GM06990 (cell line): Measurements from ENCODE around the gene FOXJ2.

Source experiments
- DNase-seq: peaks from one replicate; pipeline ENCODE4 v3.0.0-alpha.2; 2011; ENCODE audit not compliant: insufficient read length; ENCODE audit errors: extremely low read depth
- H3K27me3 ChIP-seq: replicated peaks from 2 replicates; pipeline ENCODE4 v1.6.0; 2011; ENCODE audit warnings: low read length; ENCODE audit not compliant: control insufficient read depth, insufficient read depth
- H3K36me3 ChIP-seq: 2 replicates; pipeline ENCODE4 v1.5.1; 2011; ENCODE audit warnings: low read length; ENCODE audit not compliant: control insufficient read depth, insufficient read depth
- H3K4me3 ChIP-seq: replicated peaks from 2 replicates; pipeline ENCODE4 v1.5.1; 2011; ENCODE audit warnings: low read depth, mild to moderate bottlenecking, control low read depth, low read length
- TF ChIP-seq, protein P1 (sequence below): IDR thresholded peaks from 2 replicates; pipeline ENCODE4 v1.5.1; 2011; ENCODE audit warnings: low read length, control low read depth, mild to moderate bottlenecking, inconsistent platforms; ENCODE audit not compliant: insufficient read depth, poor library complexity, severe bottlenecking

The FOXJ2 gene

GRCh38 chr12:8052679-8053078 lies 20.2 kb downstream of the FOXJ2 start:
- Histone ChIP-seq H3K36me3 (peaks cover 4% of the 10 kb centered on the region), H3K4me3 (no peak overlapping the region), H3K27me3 (no peaks in the 10 kb centered on the region)
- no peak for DNase-seq
- TF ChIP-seq, protein P1, sequence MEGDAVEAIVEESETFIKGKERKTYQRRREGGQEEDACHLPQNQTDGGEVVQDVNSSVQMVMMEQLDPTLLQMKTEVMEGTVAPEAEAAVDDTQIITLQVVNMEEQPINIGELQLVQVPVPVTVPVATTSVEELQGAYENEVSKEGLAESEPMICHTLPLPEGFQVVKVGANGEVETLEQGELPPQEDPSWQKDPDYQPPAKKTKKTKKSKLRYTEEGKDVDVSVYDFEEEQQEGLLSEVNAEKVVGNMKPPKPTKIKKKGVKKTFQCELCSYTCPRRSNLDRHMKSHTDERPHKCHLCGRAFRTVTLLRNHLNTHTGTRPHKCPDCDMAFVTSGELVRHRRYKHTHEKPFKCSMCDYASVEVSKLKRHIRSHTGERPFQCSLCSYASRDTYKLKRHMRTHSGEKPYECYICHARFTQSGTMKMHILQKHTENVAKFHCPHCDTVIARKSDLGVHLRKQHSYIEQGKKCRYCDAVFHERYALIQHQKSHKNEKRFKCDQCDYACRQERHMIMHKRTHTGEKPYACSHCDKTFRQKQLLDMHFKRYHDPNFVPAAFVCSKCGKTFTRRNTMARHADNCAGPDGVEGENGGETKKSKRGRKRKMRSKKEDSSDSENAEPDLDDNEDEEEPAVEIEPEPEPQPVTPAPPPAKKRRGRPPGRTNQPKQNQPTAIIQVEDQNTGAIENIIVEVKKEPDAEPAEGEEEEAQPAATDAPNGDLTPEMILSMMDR, result no peak

GRCh38 chr12:8054816-8055215 lies 22.3 kb downstream of the FOXJ2 start:
- no peak for DNase-seq
- Histone ChIP-seq H3K36me3 (peaks cover 2% of the 10 kb centered on the region), H3K4me3 (no peak overlapping the region), H3K27me3 (no peaks in the 10 kb centered on the region)
- TF ChIP-seq, protein P1, result no peak

GRCh38 chr12:8057306-8057705 lies 24.8 kb downstream of the FOXJ2 start:
- no peak for DNase-seq
- Histone ChIP-seq H3K36me3 (no peaks in the 10 kb centered on the region; the same call in 1 of the 2 replicates), H3K27me3 (no peaks in the 10 kb centered on the region), H3K4me3 (no peak overlapping the region)
- TF ChIP-seq, protein P1, result no peak

DNA sequence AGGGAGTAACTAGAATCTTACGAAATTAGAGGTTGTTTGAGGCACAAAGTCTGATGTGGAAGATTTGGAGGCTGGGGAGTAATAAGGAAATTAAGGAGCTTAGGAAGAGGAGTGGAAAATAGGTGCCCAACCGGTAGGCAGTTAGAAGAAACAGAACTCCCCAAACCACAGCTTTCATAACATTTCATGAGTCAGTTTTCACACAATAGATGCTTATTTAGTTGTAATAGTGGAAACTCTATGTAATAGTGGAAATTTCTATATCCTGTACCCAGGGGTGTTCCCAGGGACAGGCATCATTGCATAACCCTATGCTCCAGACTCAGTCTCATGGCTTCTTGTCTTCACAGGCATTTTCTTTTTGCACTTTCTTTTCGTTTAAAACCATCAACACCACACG lies 25.3 kb downstream of the FOXJ2 start:
- Histone ChIP-seq H3K36me3 (no peaks in the 10 kb centered on the region; the same call in 1 of the 2 replicates), H3K27me3 (no peaks in the 10 kb centered on the region), H3K4me3 (no peak overlapping the region)
- no peak for DNase-seq
- TF ChIP-seq, protein P1, result no peak

DNA sequence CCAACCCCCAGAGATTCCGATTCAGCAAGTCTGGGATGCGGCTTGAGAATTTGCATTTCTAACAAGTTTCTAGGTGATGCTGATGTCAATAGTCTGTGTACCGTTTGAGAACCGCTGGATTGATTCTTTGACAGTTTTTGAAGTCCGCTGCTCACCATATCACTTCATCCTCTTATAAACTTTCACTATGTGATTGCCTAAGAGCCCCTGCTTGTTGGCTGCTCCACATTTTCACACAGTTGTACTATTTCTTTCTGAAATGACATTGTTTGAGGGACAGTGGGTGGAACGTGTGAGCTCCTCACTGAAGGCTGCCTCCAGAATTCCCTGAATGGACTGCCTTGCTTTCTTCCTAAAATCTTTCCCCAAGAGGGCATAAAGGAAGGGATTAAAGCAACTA lies 26.0 kb downstream of the FOXJ2 start:
- Histone ChIP-seq H3K27me3 (no peaks in the 10 kb centered on the region), H3K36me3 (no peaks in the 10 kb centered on the region), H3K4me3 (no peak overlapping the region)
- no peak for DNase-seq
- TF ChIP-seq, protein P1, result no peak

- TF ChIP-seq, protein P1, result no peak
- DNase-seq, result no peak
- H3K4me3 ChIP-seq, result no peak overlapping the region
- no peaks in the 10 kb centered on the region for H3K36me3 ChIP-seq
- H3K27me3 ChIP-seq, result no peaks in the 10 kb centered on the region
Observed at GRCh38 chr12:8064131-8064530, 31.6 kb downstream of the FOXJ2 start.
